Endothelial cell (in vitro differentiated cells): Measurements from ENCODE around the gene SHROOM3. TPM values are rescaled to one million over a fixed set of nuclear protein-coding genes. Genes with fewer than 3 reads are reported as not detected.

Experiments used
- DNase-seq: peaks from one replicate; pipeline ENCODE4 v3.0.0; 2021; ENCODE audit warnings: low spot score
- H3K27ac Mint-ChIP-seq: one replicate; pipeline ENCODE4 v1.8.0; 2021; ENCODE audit warnings: mixed read lengths, inconsistent platforms; ENCODE audit not compliant: unreplicated experiment
- H3K27me3 Mint-ChIP-seq: one replicate; pipeline ENCODE4 v1.8.0; 2021; ENCODE audit warnings: mild to moderate bottlenecking, moderate library complexity, mixed read lengths, inconsistent platforms; ENCODE audit not compliant: unreplicated experiment
- H3K36me3 Mint-ChIP-seq: one replicate; pipeline ENCODE4 v1.8.0; 2021; ENCODE audit warnings: mild to moderate bottlenecking, low read depth, mixed read lengths, inconsistent platforms; ENCODE audit not compliant: unreplicated experiment
- H3K4me1 Mint-ChIP-seq: one replicate; pipeline ENCODE4 v1.8.0; 2021; ENCODE audit warnings: mild to moderate bottlenecking, mixed read lengths, inconsistent platforms; ENCODE audit not compliant: unreplicated experiment
- H3K4me3 Mint-ChIP-seq: one replicate; pipeline ENCODE4 v1.8.0; 2021; ENCODE audit warnings: mild to moderate bottlenecking, mixed read lengths, inconsistent platforms; ENCODE audit not compliant: unreplicated experiment
- H3K9me3 Mint-ChIP-seq: one replicate; pipeline ENCODE4 v1.8.0; 2021; ENCODE audit warnings: mixed read lengths, inconsistent platforms; ENCODE audit not compliant: unreplicated experiment
- total RNA-seq: library from RNA; stranded (reverse); fragmentation: NEBNext Ultra II Directional; extraction: Animal tissue kit (Norgen Biotek cat#: 25700); gene quantifications from one replicate; pipeline ENCODE4 v1.2.1, GENCODE V29; 2021; ENCODE audit not compliant: unreplicated experiment
- TF ChIP-seq, protein P1 (sequence below): fragments of 200-600 bp; sonication (generic); IDR thresholded peaks from one replicate; pipeline ENCODE4 v1.5.0; 2021; ENCODE audit warnings: antibody characterized with exemption; ENCODE audit not compliant: unreplicated experiment

The SHROOM3 gene
- total RNA-seq, 1 donor from 2014 or later = 7.9 TPM

- H3K36me3 Mint-ChIP-seq = peaks cover 16% of the 10 kb centered on the region
- peaks cover 6% of the 10 kb centered on the region for H3K4me1 Mint-ChIP-seq
- H3K27me3 Mint-ChIP-seq = no peaks in the 10 kb centered on the region
- TF ChIP-seq, protein P1, sequence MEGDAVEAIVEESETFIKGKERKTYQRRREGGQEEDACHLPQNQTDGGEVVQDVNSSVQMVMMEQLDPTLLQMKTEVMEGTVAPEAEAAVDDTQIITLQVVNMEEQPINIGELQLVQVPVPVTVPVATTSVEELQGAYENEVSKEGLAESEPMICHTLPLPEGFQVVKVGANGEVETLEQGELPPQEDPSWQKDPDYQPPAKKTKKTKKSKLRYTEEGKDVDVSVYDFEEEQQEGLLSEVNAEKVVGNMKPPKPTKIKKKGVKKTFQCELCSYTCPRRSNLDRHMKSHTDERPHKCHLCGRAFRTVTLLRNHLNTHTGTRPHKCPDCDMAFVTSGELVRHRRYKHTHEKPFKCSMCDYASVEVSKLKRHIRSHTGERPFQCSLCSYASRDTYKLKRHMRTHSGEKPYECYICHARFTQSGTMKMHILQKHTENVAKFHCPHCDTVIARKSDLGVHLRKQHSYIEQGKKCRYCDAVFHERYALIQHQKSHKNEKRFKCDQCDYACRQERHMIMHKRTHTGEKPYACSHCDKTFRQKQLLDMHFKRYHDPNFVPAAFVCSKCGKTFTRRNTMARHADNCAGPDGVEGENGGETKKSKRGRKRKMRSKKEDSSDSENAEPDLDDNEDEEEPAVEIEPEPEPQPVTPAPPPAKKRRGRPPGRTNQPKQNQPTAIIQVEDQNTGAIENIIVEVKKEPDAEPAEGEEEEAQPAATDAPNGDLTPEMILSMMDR = no peak
- DNase-seq = no peak
- no peak overlapping the region for H3K4me3 Mint-ChIP-seq
- peaks cover 10% of the 10 kb centered on the region for H3K9me3 Mint-ChIP-seq
- no peak overlapping the region for H3K27ac Mint-ChIP-seq
Observed at GRCh38 chr4:76463568-76463967, 28.5 kb downstream of the SHROOM3 start.

GRCh38 chr4:76470064-76470463, 35.0 kb downstream of the SHROOM3 start:
- Mint-ChIP-seq H3K9me3 (no peaks in the 10 kb centered on the region), H3K4me3 (no peak overlapping the region), H3K27ac (no peak overlapping the region), H3K36me3 (no peaks in the 10 kb centered on the region), H3K4me1 (no peaks in the 10 kb centered on the region), H3K27me3 (peaks cover 1% of the 10 kb centered on the region)
- TF ChIP-seq, protein P1 = no peak
- no peak for DNase-seq

DNA sequence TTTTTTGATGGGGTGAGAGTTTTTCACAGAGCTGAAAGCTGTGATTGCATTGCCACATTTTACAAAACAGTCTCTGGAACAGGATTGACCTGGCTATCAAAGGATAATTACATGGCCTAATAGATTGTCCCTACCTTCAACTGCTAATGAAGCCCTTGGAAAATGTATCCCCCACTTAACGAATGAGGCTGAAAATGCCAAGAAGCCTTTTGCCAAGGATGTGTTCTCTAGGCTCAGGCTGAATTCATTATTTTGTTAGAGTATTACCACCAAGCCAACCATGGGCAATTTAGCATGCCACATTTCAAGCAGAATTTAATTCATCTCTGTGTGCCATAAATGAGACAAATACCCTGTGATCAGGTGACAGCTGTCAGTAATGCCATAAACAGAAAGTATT, 35.5 kb downstream of the SHROOM3 start:
- no peak for DNase-seq
- Mint-ChIP-seq H3K36me3 (no peaks in the 10 kb centered on the region), H3K4me1 (no peaks in the 10 kb centered on the region), H3K27ac (no peak overlapping the region), H3K9me3 (no peaks in the 10 kb centered on the region), H3K4me3 (no peak overlapping the region), H3K27me3 (peaks cover 1% of the 10 kb centered on the region)
- TF ChIP-seq, protein P1 = no peak

DNA sequence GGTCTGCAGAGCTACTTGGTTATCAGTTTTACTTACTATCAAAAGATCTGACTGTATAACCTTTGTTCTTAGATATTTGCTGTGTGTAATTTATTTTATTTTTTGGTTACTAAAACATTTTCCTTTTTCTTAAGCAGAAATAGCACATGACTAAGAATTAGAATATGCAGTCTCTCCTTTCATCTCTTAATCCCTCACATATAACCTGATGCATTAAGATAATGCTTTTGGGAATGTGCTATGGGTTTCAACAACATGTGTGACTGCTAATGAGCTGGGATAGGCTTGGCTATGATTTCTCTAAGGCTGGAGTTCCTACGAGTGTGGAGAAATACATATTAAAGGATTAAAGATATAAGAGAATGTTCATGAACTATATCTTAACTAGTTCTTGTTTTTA, 41.5 kb downstream of the SHROOM3 start:
- no peak for DNase-seq
- no peak overlapping the region for H3K27ac Mint-ChIP-seq
- no peak overlapping the region for H3K4me3 Mint-ChIP-seq
- H3K36me3 Mint-ChIP-seq = no peaks in the 10 kb centered on the region
- H3K4me1 Mint-ChIP-seq = no peaks in the 10 kb centered on the region
- H3K9me3 Mint-ChIP-seq = peaks cover 5% of the 10 kb centered on the region
- TF ChIP-seq, protein P1 = no peak
- H3K27me3 Mint-ChIP-seq = peaks cover 4% of the 10 kb centered on the region

GRCh38 chr4:76484654-76485053, 49.6 kb downstream of the SHROOM3 start:
- TF ChIP-seq, protein P1 = no peak
- Mint-ChIP-seq H3K27ac (no peak overlapping the region), H3K4me3 (no peak overlapping the region), H3K36me3 (no peaks in the 10 kb centered on the region), H3K27me3 (no peaks in the 10 kb centered on the region), H3K9me3 (no peaks in the 10 kb centered on the region), H3K4me1 (peaks cover 4% of the 10 kb centered on the region)
- no peak for DNase-seq
